Astrocyte (in vitro differentiated cells and primary cell): ENCODE data around the gene KBTBD13. TPM values are rescaled to one million over a fixed set of nuclear protein-coding genes. Genes with fewer than 3 reads are reported as not detected.

Experiments used
- DNase-seq: peaks from one replicate; pipeline ENCODE4 v3.0.0-alpha.2; 2010; ENCODE audit warnings: low read depth
- FAIRE-seq: peaks from 2 replicates; lab custom pipeline; 2011; peaks lifted over from hg19 to GRCh38; lab: Jason Lieb, UNC
- H2AFZ ChIP-seq: 2 replicates; pipeline ENCODE4 v1.6.0; 2012; ENCODE audit warnings: low read depth, low read length, inconsistent platforms
- H3K27ac ChIP-seq: 2 replicates; pipeline ENCODE4 v1.5.1; 2011; ENCODE audit warnings: low read depth, low read length, inconsistent platforms
- H3K27me3 ChIP-seq: 2 replicates; pipeline ENCODE4 v1.6.0; 2011; ENCODE audit warnings: low read length, inconsistent platforms; ENCODE audit not compliant: insufficient read depth
- H3K36me3 ChIP-seq: 2 replicates; pipeline ENCODE4 v1.5.1; 2011; ENCODE audit warnings: low read length, inconsistent platforms; ENCODE audit not compliant: insufficient read depth
- H3K4me1 ChIP-seq: 2 replicates; pipeline ENCODE4 v1.5.1; 2011; ENCODE audit warnings: low read length, inconsistent platforms; ENCODE audit not compliant: insufficient read depth
- H3K4me2 ChIP-seq: 2 replicates; pipeline ENCODE4 v1.6.0; 2012; ENCODE audit warnings: low read length, inconsistent platforms
- H3K4me3 ChIP-seq: 2 replicates; pipeline ENCODE4 v1.5.1; 2011; ENCODE audit warnings: low read depth, mild to moderate bottlenecking, low read length, inconsistent platforms; ENCODE audit not compliant: insufficient read depth
- H3K79me2 ChIP-seq: 2 replicates; pipeline ENCODE4 v1.6.0; 2012; ENCODE audit warnings: mild to moderate bottlenecking, low read length, inconsistent platforms; ENCODE audit not compliant: insufficient read depth
- H3K9ac ChIP-seq: 2 replicates; pipeline ENCODE4 v1.6.0; 2012; ENCODE audit warnings: mild to moderate bottlenecking, low read length, inconsistent platforms
- H3K9me3 ChIP-seq: 2 replicates; pipeline ENCODE4 v1.5.1; 2012; ENCODE audit warnings: low read depth, mild to moderate bottlenecking, low read length, inconsistent platforms; ENCODE audit not compliant: insufficient read depth
- H4K20me1 ChIP-seq: 2 replicates; pipeline ENCODE4 v1.6.0; 2012; ENCODE audit warnings: low read length, inconsistent platforms; ENCODE audit not compliant: insufficient read depth
- H3K27ac Mint-ChIP-seq: one replicate; pipeline ENCODE4 v1.8.0; 2021; ENCODE audit warnings: mild to moderate bottlenecking, mixed read lengths; ENCODE audit not compliant: unreplicated experiment
- H3K27me3 Mint-ChIP-seq: one replicate; pipeline ENCODE4 v1.8.0; 2021; ENCODE audit warnings: low read depth, mixed read lengths; ENCODE audit not compliant: unreplicated experiment
- H3K36me3 Mint-ChIP-seq: one replicate; pipeline ENCODE4 v1.8.0; 2021; ENCODE audit warnings: low read depth, mixed read lengths; ENCODE audit not compliant: unreplicated experiment
- H3K4me1 Mint-ChIP-seq: one replicate; pipeline ENCODE4 v1.8.0; 2021; ENCODE audit warnings: low read depth, mixed read lengths; ENCODE audit not compliant: unreplicated experiment
- H3K4me3 Mint-ChIP-seq: one replicate; pipeline ENCODE4 v1.8.0; 2021; ENCODE audit warnings: mild to moderate bottlenecking, moderate library complexity, mixed read lengths; ENCODE audit not compliant: unreplicated experiment
- H3K9me3 Mint-ChIP-seq: one replicate; pipeline ENCODE4 v1.8.0; 2021; ENCODE audit warnings: mild to moderate bottlenecking, mixed read lengths; ENCODE audit not compliant: unreplicated experiment
- EZH2 ChIP-seq: IDR thresholded peaks from 2 replicates; pipeline ENCODE4 v1.6.1; 2012; ENCODE audit warnings: mild to moderate bottlenecking, low read length, inconsistent platforms; ENCODE audit not compliant: insufficient read depth
- total RNA-seq: library from RNA; stranded (reverse); gene quantifications from 2 replicates; pipeline ENCODE4 v1.2.1, GENCODE V29; 2021
- TF ChIP-seq, protein P1 (sequence below): IDR thresholded peaks from 2 replicates; pipeline ENCODE4 v1.5.1; 2011; ENCODE audit warnings: low read depth, mild to moderate bottlenecking, inconsistent platforms, low read length, moderate library complexity; ENCODE audit not compliant: insufficient read depth

KBTBD13 gene
- total RNA-seq, 1 donor from 2014 or later = not detected

DNA sequence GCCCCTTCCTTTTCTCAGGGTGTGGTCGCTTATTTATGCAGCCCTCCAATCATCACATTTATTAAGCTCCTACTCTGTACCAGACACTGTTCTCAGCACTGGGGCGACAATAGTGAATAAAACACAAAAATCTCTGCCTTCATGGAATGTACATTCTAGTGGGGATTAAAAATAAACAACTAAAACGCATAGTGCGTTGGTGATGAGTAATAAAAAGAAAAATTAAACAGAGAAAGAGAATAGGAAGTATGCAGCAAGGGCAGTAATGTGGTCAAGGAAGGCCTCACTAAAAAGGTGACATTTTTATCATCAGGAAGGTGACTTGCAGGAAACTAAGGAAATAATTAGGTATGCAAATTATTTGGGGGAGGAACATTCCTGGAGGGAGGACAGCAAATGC is 26.3 kb upstream of the KBTBD13 start:
- Histone ChIP-seq H3K4me1 (peaks cover 12% of the 10 kb centered on the region), H4K20me1 (no peaks in the 10 kb centered on the region), H3K9me3 (no peaks in the 10 kb centered on the region), H3K27ac (no peak overlapping the region), H3K27me3 (no peaks in the 10 kb centered on the region), H3K4me2 (peak overlapping the region; percentile 86), H3K36me3 (no peaks in the 10 kb centered on the region), H3K9ac (no peak overlapping the region), H3K4me3 (no peak overlapping the region), H2AFZ (no peak overlapping the region), H3K79me2 (no peaks in the 10 kb centered on the region)
- no peak for FAIRE-seq
- TF ChIP-seq EZH2 = no peak
- TF ChIP-seq, protein P1, sequence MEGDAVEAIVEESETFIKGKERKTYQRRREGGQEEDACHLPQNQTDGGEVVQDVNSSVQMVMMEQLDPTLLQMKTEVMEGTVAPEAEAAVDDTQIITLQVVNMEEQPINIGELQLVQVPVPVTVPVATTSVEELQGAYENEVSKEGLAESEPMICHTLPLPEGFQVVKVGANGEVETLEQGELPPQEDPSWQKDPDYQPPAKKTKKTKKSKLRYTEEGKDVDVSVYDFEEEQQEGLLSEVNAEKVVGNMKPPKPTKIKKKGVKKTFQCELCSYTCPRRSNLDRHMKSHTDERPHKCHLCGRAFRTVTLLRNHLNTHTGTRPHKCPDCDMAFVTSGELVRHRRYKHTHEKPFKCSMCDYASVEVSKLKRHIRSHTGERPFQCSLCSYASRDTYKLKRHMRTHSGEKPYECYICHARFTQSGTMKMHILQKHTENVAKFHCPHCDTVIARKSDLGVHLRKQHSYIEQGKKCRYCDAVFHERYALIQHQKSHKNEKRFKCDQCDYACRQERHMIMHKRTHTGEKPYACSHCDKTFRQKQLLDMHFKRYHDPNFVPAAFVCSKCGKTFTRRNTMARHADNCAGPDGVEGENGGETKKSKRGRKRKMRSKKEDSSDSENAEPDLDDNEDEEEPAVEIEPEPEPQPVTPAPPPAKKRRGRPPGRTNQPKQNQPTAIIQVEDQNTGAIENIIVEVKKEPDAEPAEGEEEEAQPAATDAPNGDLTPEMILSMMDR = no peak
- Mint-ChIP-seq H3K27ac (no peak overlapping the region), H3K36me3 (no peaks in the 10 kb centered on the region), H3K27me3 (peaks cover 24% of the 10 kb centered on the region), H3K9me3 (no peaks in the 10 kb centered on the region), H3K4me1 (peaks cover 2% of the 10 kb centered on the region), H3K4me3 (no peak overlapping the region)
- DNase-seq = no peak

DNA sequence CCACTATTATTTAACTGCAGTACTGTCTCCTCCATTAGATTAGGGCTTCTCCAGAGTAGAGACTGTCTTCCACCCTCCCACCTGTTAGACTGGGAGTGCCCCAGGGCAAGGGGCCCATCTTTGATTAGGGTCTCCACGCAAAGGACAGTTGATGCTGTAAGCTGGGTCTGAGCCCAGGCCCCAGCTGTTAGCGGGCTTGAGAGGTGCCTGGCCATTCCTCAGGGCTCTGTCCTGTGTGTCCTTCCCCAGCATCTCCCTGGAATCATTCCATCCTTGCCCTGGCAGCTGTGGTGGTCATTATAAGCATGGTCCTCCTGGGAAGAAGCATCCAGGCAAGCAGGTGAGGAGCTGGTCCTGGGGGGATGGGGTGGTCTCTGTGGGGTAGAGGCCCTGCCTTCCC is 25.3 kb upstream of the KBTBD13 start:
- no peaks in the 10 kb centered on the region for H3K79me2 ChIP-seq
- H3K9me3 ChIP-seq = no peaks in the 10 kb centered on the region
- Mint-ChIP-seq H3K9me3 (no peaks in the 10 kb centered on the region), H3K27ac (no peak overlapping the region), H3K27me3 (peaks cover 21% of the 10 kb centered on the region), H3K4me1 (peaks cover 10% of the 10 kb centered on the region), H3K4me3 (peak overlapping the region; percentile 8), H3K36me3 (no peaks in the 10 kb centered on the region)
- H3K27ac ChIP-seq = no peak overlapping the region
- no peak overlapping the region for H2AFZ ChIP-seq
- no peak overlapping the region for H3K4me2 ChIP-seq
- H4K20me1 ChIP-seq = no peaks in the 10 kb centered on the region
- H3K4me1 ChIP-seq = peaks cover 17% of the 10 kb centered on the region
- no peak for DNase-seq
- no peak overlapping the region for H3K4me3 ChIP-seq
- H3K9ac ChIP-seq = no peak overlapping the region
- TF ChIP-seq EZH2 = no peak
- TF ChIP-seq, protein P1 = no peak
- H3K36me3 ChIP-seq = no peaks in the 10 kb centered on the region
- no peaks in the 10 kb centered on the region for H3K27me3 ChIP-seq
- FAIRE-seq = no peak

DNA sequence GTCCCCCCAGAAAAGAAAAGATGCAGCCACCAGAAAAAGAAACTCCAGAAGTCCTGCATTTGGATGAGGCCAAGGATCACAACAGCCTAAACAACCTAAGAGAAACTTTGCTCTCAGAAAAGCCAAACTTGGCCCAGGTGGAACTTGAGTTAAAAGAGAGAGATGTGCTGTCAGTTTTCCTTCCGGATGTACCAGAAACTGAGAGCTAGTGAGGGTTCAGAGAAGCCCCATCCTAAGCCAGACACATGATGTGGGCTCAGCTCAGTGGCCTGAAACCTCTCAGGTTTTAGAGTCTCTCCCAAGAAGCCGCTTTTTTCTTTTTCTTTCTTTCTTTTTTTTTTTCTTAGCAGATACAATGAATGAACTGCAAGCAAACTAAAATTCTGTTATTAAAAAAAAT is 23.6 kb upstream of the KBTBD13 start:
- H3K27me3 Mint-ChIP-seq = peaks cover 20% of the 10 kb centered on the region
- Histone ChIP-seq H3K36me3 (no peaks in the 10 kb centered on the region), H3K27me3 (no peaks in the 10 kb centered on the region), H3K27ac (no peak overlapping the region), H2AFZ (no peak overlapping the region), H4K20me1 (no peaks in the 10 kb centered on the region), H3K9me3 (no peaks in the 10 kb centered on the region), H3K9ac (no peak overlapping the region), H3K4me3 (no peak overlapping the region), H3K4me2 (no peak overlapping the region), H3K79me2 (no peaks in the 10 kb centered on the region), H3K4me1 (peaks cover 25% of the 10 kb centered on the region)
- peaks cover 21% of the 10 kb centered on the region for H3K4me1 Mint-ChIP-seq
- no peak overlapping the region for H3K4me3 Mint-ChIP-seq
- FAIRE-seq (no peak), DNase-seq (no peak)
- no peak overlapping the region for H3K27ac Mint-ChIP-seq
- TF ChIP-seq, protein P1 = no peak
- TF ChIP-seq EZH2 = no peak
- H3K9me3 Mint-ChIP-seq = no peaks in the 10 kb centered on the region
- no peaks in the 10 kb centered on the region for H3K36me3 Mint-ChIP-seq
